Measurements from ENCODE around the gene HADH.

DNA sequence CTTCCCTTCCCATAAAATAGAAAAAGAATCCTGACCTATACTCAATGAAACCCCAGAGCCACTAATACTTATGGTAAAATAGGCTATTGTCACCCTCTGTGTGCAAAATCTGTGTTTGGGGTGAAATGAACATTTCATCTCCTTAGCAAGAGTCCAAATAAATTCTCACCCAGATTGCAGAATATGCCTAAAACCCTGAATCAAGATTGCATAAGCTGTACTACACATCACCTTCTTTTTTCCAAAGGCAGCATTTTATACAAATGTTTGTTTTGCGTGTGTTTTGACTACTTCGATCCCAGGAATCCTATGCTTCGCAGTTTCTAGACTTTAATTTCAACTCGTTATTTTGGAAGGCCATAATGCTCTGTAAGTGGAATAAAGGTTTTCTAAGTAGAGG lies 12.2 kb upstream of the HADH start:
- TF ChIP-seq YY1 (IDR thresholded peaks at IDR 0.05; ENCODE audit: insufficient read depth, insufficient read length) = no peak
- TF ChIP-seq ZNF274 (IDR thresholded peaks at IDR 0.05; ENCODE audit: low read depth, low read length) = no peak
- no peak for TF ChIP-seq SUZ12 (IDR thresholded peaks at IDR 0.05; ENCODE audit: extremely low read depth, insufficient read depth, insufficient read length)
